Measurements from ENCODE around the gene CCDC127.

DNA sequence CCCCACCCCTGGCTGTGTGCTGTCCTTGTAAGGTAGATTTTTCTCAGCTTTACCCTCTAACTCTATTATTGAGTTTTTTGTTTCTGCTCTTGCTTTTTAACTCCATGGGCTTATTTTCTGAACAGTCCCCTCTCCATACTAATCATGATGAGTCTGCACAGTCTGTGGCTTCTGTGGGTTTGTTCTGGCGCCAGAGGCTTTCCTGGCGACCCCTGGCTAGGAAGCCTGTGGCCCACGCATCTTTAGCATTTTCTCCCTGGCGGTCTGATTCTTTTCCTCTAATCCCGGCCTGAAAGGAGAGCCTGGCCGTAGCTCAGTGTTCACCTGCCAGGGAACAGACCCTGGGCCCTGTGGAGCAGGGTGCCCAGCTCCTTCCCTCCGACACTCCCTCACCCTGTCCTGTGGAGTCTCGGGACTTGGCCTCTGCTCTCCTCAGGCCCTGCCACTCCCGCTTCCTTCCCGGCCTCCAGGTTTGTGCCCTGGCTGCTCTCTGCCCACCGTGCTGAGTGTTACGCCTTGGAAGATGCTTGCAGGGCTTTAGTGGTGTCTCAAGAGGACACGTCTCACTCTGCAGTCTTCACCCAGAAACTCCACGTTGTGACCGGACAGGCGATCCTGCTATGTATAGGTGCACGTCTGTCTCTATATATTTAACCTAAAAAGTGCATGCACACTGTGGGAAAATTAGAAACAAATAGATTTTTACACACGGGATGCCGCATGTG, 58.3 kb downstream of the CCDC127 start:
- TF ChIP-seq CTCF (IDR thresholded peaks at IDR 0.05), result no peak
- no peak for TF ChIP-seq EZH2 (IDR thresholded peaks at IDR 0.05)
- no peak for TF ChIP-seq EZH2phosphoT487 (IDR thresholded peaks at IDR 0.05)
